Airway epithelial cell (primary cell): ENCODE measurements around the gene FAM110C. TPM values are rescaled to one million over a fixed set of nuclear protein-coding genes. Genes with fewer than 3 reads are reported as not detected.

ENCODE experiments used
- total RNA-seq: library from RNA; depleted of rRNA; stranded (reverse); fragments of >200 nt; gene quantifications from 2 replicates; pipeline ENCODE4 v1.2.3, GENCODE V29; 2015

Gene FAM110C, protein sequence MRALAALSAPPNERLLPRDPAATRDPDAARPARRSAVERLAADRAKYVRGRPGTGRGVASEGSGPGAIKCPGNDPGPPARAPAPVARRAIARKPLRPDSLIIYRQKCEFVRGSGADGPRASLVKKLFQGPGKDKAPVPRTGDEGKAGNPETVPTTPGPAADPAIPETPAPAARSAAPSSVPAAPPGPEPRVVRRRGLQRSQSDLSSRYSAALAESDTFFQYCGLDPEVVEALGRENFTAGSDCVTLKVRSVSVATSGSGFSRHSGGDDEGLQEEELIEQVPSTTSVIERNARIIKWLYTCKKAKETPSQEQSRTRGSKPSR
- 12.9 and 14.2 TPM in 2 replicates for total RNA-seq

DNA sequence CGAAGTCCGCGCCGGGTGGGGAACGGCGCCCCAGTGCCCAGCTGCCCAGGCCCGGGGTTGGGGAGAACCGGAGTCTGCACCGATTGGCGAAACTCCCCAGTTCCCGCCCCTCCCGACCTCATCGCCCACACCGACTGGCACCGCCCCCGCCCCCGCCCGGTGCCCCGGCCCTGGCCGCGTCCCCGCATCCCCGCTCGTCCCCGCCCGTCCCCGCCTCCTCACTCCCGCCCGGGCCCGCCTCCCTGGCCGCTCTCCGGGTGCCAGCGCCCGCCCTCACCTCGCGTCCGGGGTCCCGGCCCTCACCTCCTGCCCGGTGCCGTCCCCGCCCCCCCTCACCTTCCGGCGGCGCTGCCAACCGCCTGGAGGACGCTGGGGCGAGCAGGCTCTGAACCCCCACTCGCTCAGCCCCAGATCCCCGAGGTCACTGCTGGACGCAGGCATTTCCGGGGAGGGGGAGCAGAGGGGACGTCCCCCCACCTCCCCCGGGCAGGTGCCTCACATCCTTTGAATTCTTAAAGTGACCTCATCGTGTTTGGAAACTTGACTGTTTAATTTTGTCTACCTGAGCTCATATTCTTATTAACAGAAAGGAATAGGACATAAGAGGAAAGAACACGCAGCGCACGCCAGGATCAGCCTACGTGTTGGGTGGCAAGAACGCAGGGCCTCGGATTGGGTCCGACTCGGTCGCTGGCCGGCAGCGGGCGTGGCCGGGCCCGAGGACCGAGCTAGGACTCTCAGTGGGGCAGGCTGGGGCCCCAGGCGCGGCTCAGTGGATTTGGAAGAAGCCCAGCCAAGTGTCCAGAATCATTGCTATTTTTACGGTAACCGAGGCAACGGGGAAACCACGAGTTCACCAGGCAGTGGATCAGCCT is at the start of gene FAM110C:
Gene FAM110C, minus strand, starts transcription at position 35 of the 875 bp plus-strand sequence. CDS start 120 bp downstream, outside the sequence.

Other genes starting within 250 kb of the FAM110C start
- gene SH3YL1, start 217.5 kb upstream of the FAM110C start, total RNA-seq: 42.3 and 59.2 TPM in 2 replicates
- gene ACP1, start 218.4 kb upstream of the FAM110C start, total RNA-seq: 78.8 and 87.4 TPM in 2 replicates
- not detected in 2 replicates for gene ALKAL2, start 241.6 kb upstream of the FAM110C start, total RNA-seq